OCI-LY1 (cell line): ENCODE results near the gene ALG2.

Source experiments
- H2AFZ ChIP-seq: fragments of 200-600 bp; sonication (generic), shearing (Covaris generic); 2 replicates; pipeline ENCODE4 v1.6.0; 2014; ENCODE audit warnings: antibody characterized with exemption, mild to moderate bottlenecking, low read length
- H3F3A ChIP-seq: fragments of 200-600 bp; sonication (generic), shearing (Covaris generic); 2 replicates; pipeline ENCODE4 v1.6.0; 2014; ENCODE audit warnings: mild to moderate bottlenecking, antibody characterized with exemption, low read length, moderate library complexity; ENCODE audit not compliant: insufficient read depth
- H3K27ac ChIP-seq: fragments of 200-600 bp; sonication (generic); 2 replicates; pipeline ENCODE4 v1.5.1; 2014; ENCODE audit warnings: low read length, mixed run types, mild to moderate bottlenecking, low read depth; ENCODE audit not compliant: poor library complexity, severe bottlenecking
- H3K27me3 ChIP-seq: fragments of 200-600 bp; sonication (generic); 2 replicates; pipeline ENCODE4 v1.6.0; 2014; ENCODE audit warnings: antibody characterized with exemption, mild to moderate bottlenecking, low read length, moderate library complexity; ENCODE audit not compliant: insufficient read depth
- H3K36me3 ChIP-seq: fragments of 200-600 bp; sonication (generic); 2 replicates; pipeline ENCODE4 v1.6.1; 2014; ENCODE audit warnings: mild to moderate bottlenecking, antibody characterized with exemption, low read length, moderate library complexity, mixed read lengths; ENCODE audit not compliant: insufficient read depth
- H3K4me1 ChIP-seq: fragments of 200-600 bp; sonication (generic); 2 replicates; pipeline ENCODE4 v1.5.1; 2014; ENCODE audit warnings: mild to moderate bottlenecking, low read length, moderate library complexity; ENCODE audit not compliant: insufficient read depth, severe bottlenecking
- H3K4me2 ChIP-seq: fragments of 200-600 bp; sonication (generic), shearing (Covaris generic); 2 replicates; pipeline ENCODE4 v1.6.1; 2014; ENCODE audit warnings: low read length
- H3K4me3 ChIP-seq: fragments of 200-600 bp; sonication (generic); 2 replicates; pipeline ENCODE4 v1.5.1; 2014; ENCODE audit warnings: low read length, low read depth, mild to moderate bottlenecking, mixed read lengths; ENCODE audit not compliant: poor library complexity, severe bottlenecking
- H3K79me2 ChIP-seq: fragments of 200-600 bp; shearing (Covaris generic); 2 replicates; pipeline ENCODE4 v1.6.1; 2016; ENCODE audit warnings: mixed run types, low read length, mixed read lengths; ENCODE audit not compliant: insufficient read depth
- H3K9ac ChIP-seq: fragments of 200-600 bp; sonication (generic), shearing (Covaris generic); 2 replicates; pipeline ENCODE4 v1.6.1; 2014; ENCODE audit warnings: mild to moderate bottlenecking, low read length, mixed read lengths
- H3K9me2 ChIP-seq: fragments of 200-600 bp; sonication (generic), shearing (Covaris generic); 2 replicates; pipeline ENCODE4 v1.6.1; 2014; ENCODE audit warnings: low read depth, mild to moderate bottlenecking, low read length, mixed read lengths
- H3K9me3 ChIP-seq: fragments of 200-600 bp; shearing (Covaris generic); 2 replicates; pipeline ENCODE4 v1.6.1; 2014; ENCODE audit warnings: low read length, mixed read lengths
- H4K20me1 ChIP-seq: fragments of 200-600 bp; sonication (generic), shearing (Covaris generic); 2 replicates; pipeline ENCODE4 v1.6.0; 2016; ENCODE audit warnings: mild to moderate bottlenecking, low read length; ENCODE audit not compliant: insufficient read depth
- CTCF ChIP-seq: fragments of 200-600 bp; sonication (generic), shearing (Covaris generic); IDR thresholded peaks from 2 replicates; pipeline ENCODE4 v1.5.1; 2017; ENCODE audit warnings: mild to moderate bottlenecking, antibody characterized with exemption, low read length, moderate library complexity, mixed read lengths
- EZH2 ChIP-seq: fragments of 200-600 bp; sonication (generic), shearing (Covaris generic); IDR thresholded peaks from 2 replicates; pipeline ENCODE4 v1.8.0; 2017; ENCODE audit warnings: borderline replicate concordance, mixed run types, mild to moderate bottlenecking, antibody characterized with exemption, low read length, moderate library complexity, mixed read lengths

ALG2 gene

GRCh38 chr9:99257723-99258389 lies 36.1 kb upstream of the ALG2 start:
- Histone ChIP-seq H3K4me1 (peaks cover 58% of the 10 kb centered on the region), H3K27me3 (no peaks in the 10 kb centered on the region), H3K79me2 (no peaks in the 10 kb centered on the region), H3F3A (0 out of 2 replicates have a peak, but pooled peaks cover 3% of the 10 kb centered on the region), H3K9me2 (no peaks in the 10 kb centered on the region), H4K20me1 (no peaks in the 10 kb centered on the region), H3K27ac (peak overlapping the region; percentile 80), H3K4me2 (no peak overlapping the region), H3K9ac (no peak overlapping the region), H3K36me3 (no peaks in the 10 kb centered on the region), H3K9me3 (no peaks in the 10 kb centered on the region), H2AFZ (no peak overlapping the region), H3K4me3 (no peak overlapping the region)
- TF ChIP-seq EZH2: no peak
- no peak for TF ChIP-seq CTCF

- Histone ChIP-seq H2AFZ (no peak overlapping the region), H3K27ac (peak overlapping the region; percentile 89), H3K9me2 (no peaks in the 10 kb centered on the region), H3K4me1 (peaks cover 70% of the 10 kb centered on the region), H3F3A (0 out of 2 replicates have a peak, but pooled peaks cover 3% of the 10 kb centered on the region), H3K79me2 (no peaks in the 10 kb centered on the region), H3K4me3 (no peak overlapping the region), H3K4me2 (no peak overlapping the region), H3K9me3 (no peaks in the 10 kb centered on the region), H3K36me3 (no peaks in the 10 kb centered on the region), H3K9ac (no peak overlapping the region), H3K27me3 (no peaks in the 10 kb centered on the region), H4K20me1 (no peaks in the 10 kb centered on the region)
- TF ChIP-seq EZH2: no peak
- TF ChIP-seq CTCF: no peak
Measured at GRCh38 chr9:99255651-99256050, 33.9 kb upstream of the ALG2 start.

- Histone ChIP-seq H3F3A (0 out of 2 replicates have a peak, but pooled peaks cover 3% of the 10 kb centered on the region), H3K4me3 (peak overlapping the region; percentile 1), H3K9ac (peak overlapping the region; percentile 36), H2AFZ (no peak overlapping the region), H3K4me1 (peaks cover 59% of the 10 kb centered on the region), H3K27me3 (no peaks in the 10 kb centered on the region), H3K9me2 (no peaks in the 10 kb centered on the region), H3K4me2 (peak overlapping the region; percentile 33), H4K20me1 (no peaks in the 10 kb centered on the region), H3K36me3 (no peaks in the 10 kb centered on the region), H3K79me2 (no peaks in the 10 kb centered on the region), H3K27ac (peak overlapping the region; percentile 89), H3K9me3 (no peaks in the 10 kb centered on the region)
- TF ChIP-seq EZH2 (no peak), CTCF (no peak)
Measured at GRCh38 chr9:99253772-99254431, 32.2 kb upstream of the ALG2 start.
